HG03175 (cell line): Measurements from ENCODE around the gene FXN.
"Not testable (repeated sequence)": the region's sequence is repeated elsewhere in the genome, so short reads cannot be mapped to it uniquely, and the experiment has no call there.

ENCODE experiments used
- ATAC-seq: cut with Tn5 transposase; IDR thresholded peaks from one replicate; pipeline ENCODE4 v1.9.1; 2021; ENCODE audit warnings: mild to moderate bottlenecking, moderate library complexity; ENCODE audit not compliant: unreplicated experiment

FXN gene

GRCh38 chr9:69035438-69036308 lies at the start of gene FXN:
TSS of gene FXN (plus strand) at chr9:69035752. CDS start at chr9:69035783, 31 bp downstream.
- peak; percentile 95 for ATAC-seq

GRCh38 chr9:68986949-68987348 lies 48.6 kb upstream of the FXN start:
- ATAC-seq, result not testable (repeated sequence)

GRCh38 chr9:68991457-68991856 lies 44.1 kb upstream of the FXN start:
- ATAC-seq, result no peak

DNA sequence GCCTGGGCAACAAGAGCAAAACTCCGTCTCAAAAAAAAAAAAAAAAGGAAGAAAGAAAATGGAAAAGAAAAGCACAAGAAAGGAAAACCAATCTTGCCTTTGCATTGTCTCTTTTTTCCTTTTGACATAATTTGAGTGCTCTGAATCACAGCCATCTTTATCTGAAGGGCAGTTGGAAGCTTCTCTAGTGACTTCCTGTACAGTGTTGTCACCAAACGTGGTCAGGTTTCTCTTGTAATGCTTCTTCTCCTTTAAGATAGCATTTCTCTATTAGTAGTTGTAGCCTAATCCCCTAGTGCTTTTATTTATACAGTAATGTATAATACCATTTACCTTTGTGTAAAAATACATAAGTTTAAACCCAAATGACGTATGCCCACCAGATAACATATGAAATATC lies 39.8 kb upstream of the FXN start:
- ATAC-seq, result no peak

GRCh38 chr9:68996462-68996861 lies 39.1 kb upstream of the FXN start:
- no peak for ATAC-seq

GRCh38 chr9:68997666-68998065 lies 37.9 kb upstream of the FXN start:
- no peak for ATAC-seq

- no peak for ATAC-seq
Observed at GRCh38 chr9:68998385-68998784, 37.2 kb upstream of the FXN start.

DNA sequence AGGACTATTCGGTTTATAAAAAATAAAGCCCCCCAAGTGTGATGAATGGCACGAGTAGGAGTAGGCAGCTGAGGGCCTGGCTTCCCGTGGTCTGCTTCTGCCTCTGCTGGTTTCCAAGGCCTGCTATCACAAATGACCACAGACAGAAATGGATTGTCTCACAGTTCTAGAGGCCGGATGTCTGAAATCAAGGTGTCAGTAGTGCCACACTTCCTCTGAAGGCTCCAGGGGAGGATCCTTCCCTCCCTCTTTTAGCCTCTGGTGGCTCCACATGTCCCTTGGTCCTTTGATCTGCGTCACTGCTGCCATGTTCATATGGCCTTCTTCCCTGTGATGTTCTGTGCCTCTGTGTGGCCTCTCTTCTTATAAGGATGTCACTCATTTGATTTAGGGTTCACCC lies 36.7 kb upstream of the FXN start:
- ATAC-seq, result no peak

- peak; percentile 77 for ATAC-seq
Observed at GRCh38 chr9:68999393-69000105, 36.0 kb upstream of the FXN start.

DNA sequence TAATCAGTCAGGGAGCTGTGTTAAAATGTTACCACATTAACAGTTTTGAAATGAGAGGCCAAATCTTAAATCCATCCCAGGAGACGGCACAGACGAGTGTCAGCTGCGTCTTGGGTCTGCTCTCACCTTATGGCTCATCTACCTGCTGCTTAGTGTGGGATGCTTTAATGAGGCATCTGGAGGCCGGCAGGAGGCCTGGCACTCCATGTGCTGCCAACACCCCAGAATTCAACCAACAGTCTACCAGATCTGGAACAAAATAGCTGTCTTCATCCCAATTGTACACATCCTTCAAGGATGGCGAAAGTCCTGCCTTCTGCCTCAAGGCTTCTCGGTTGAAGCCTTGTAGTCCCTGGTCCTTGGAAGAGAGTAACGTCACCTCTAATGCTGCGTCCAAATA lies 33.6 kb upstream of the FXN start:
- no peak for ATAC-seq

- ATAC-seq, result no peak
Observed at GRCh38 chr9:69003051-69003450, 32.5 kb upstream of the FXN start.

GRCh38 chr9:69004836-69005235 lies 30.7 kb upstream of the FXN start:
- ATAC-seq, result no peak

DNA sequence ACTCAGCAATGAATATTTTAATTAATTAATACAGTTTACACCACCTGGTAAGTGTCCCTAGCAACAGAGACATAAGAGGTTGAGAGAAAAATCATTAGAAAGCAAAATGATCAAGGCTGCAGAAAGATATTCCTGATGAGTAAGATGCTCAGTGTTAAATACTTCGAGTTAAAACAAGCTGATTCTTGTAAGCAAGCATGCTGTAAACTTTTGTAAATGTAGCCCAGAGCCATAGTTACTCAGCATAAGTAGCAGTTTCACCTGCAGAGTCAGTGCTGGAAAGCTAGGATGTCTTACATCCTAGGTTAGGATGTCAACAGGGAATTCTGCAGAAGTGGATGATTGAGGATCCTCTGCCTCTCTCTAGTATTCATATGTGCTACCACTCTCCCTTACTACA lies 25.8 kb upstream of the FXN start:
- no peak for ATAC-seq

DNA sequence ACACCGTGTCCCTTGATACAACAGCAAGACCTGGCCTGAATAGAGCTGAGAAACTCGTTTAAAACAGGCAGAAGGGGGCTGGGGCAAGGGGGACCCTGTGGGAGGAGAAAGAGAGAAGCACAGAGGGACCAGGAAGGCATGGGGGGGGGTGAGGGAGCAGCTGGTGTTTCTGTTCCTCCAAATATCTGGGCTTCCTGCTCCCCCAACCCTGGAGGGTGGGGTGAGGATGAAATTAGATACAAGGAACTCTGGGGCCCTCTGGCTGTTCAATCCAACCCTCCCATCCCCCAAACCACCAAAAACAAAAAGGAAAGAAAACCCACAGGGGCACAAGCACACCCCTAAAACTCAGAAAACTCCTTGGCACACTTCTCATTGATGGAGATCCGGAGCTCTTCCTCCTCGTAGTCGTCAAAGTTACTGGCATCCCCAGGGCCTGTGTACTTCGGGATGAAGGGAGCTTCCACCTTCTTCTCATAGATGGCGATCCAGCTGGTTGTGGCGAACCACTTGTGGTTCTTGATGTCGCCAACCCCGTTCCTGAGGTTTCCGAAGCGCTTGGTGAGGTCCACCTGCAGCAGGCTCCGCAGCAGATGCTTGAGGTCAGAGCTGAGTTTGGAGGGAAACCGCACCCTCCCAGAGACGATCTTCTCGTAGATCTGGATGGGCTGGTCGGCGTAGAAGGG lies 22.7 kb upstream of the FXN start:
- no peak for ATAC-seq

DNA sequence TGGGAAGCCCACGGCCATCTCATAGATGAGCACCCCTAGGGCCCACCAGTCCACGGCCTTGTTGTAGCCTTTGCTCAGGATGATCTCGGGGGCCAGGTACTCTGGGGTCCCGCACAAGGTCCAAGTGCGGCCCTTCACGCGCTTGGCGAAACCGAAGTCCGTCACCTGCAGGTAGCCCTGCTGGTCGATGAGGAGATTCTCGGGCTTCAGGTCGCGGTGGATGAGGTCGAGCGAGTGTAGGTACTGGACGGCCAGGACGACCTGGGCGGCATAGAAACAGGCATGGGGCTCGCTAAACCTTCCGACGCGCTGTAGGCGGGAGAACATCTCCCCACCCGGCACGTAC lies 22.2 kb upstream of the FXN start:
- no peak for ATAC-seq

- ATAC-seq, result no peak
Observed at GRCh38 chr9:69014013-69014412, 21.5 kb upstream of the FXN start, which contains the start of gene PRKACG. TSS of gene PRKACG (minus strand) at chr9:69014113. CDS start at chr9:69014092, 21 bp downstream.

DNA sequence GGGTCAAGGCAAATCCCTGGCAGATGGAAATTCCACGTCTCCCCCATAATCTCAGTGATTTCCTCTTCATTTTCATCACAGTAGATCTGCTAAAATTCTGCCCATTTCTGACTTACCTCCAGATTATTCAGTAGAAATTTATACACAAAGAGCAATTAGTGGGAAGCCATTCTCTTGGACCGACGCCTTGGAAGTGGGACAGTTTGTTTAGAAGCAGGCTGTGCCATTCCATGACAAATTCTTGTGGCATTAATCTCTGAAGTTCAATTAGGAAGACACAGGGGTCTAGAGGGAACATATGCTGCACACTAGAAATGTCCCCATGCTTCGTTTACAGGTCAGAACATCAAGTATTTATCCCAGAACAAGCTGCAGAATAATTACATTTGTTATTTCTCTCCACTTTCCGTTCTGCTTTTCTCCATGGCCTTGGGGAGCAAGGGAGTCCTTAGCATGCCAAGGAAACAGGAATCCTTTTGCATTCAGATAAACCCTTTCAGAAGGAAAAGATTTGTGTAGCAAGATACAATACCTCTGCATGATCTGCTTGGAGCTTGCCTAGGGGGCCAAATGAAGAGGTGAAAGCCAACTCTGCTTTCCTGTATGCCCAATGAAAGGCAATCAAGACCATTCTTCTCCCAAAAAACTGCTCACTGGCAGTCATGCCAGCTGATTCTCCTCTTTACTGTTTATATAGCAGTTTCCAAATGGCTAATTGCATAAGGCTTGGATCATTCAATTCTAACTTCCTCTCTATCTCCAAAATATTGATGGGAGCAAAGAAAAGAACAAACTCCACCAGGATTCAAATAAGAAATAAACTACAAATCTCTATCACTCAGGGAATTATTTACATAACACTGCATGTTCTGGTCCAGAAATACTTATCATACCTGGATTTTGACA lies 19.1 kb upstream of the FXN start:
- no peak for ATAC-seq

GRCh38 chr9:69018737-69019136 lies 16.8 kb upstream of the FXN start:
- no peak for ATAC-seq

DNA sequence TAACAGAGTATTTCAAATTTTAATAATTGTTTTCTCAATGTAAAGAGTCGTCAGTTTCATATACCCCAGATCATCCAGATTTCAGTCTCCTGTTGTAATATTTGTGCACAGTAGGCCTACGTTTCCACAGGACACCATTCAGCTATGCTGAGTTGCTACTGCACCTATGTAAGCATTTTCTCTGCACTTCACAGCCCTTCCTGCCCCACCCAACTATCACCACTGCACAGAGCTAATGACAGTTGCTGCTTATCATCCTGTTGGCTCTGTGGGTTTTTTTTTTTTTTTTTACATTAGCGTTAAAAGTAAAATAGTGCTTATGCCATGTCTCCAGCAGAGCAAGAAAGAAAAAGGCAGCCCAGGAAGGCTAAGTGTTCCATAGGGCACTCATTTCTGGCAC lies 15.7 kb upstream of the FXN start:
- no peak for ATAC-seq

DNA sequence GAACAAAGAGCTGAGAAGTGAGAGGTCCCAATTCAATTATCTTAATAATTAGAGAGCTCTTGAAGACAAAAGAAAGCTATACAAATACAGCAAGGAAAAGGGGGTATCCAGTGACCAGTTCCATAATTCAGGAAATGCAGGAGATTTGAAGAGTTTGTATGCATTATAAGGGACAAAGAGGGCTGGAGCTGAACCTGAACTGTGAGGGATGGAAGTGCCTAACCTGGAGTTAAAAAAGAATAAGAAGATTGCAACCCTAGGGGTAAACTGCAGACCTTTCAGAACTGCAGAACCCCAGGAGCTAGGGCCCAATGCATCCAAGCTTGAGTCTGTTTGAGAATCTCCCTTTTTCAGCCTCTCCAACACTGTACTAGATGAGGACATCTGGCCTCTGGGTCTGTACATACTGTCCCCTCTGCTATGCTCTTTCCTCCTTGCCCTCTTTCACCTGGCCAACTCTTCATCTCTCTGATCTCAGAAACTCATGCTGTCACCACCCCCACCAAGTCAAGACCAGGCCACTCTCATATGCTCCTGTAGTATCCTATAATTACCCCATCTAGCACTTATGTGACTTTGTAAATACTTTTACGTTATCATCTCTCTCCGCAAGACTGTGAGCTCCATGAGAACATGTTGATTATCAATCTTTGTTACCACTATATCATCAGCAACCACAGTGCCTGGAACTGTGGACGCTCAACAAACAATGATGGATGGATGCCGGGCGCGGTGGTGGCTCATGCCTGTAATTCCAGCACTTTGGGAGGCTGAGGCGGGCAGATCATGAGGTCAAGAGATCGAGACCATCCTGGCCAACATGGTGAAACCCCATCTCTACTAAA lies 15.0 kb upstream of the FXN start:
- ATAC-seq, result no peak
